AG09319 (cell line): Measurements from ENCODE around the gene LTB.
A peak's percentile ranks its signal among the peaks of the same experiment; 100 is the strongest.
"Not testable (repeated sequence)": the region's sequence is repeated elsewhere in the genome, so short reads cannot be mapped to it uniquely, and the experiment has no call there.

Source experiments
- DNase-seq: peaks from one replicate; pipeline ENCODE4 v3.0.0-alpha.2; 2010; ENCODE audit warnings: low read depth; ENCODE audit errors: extremely low read depth
- CTCF ChIP-seq: IDR thresholded peaks from 2 replicates; pipeline ENCODE4 v1.5.1; 2011; ENCODE audit warnings: low read depth, mild to moderate bottlenecking, inconsistent platforms, low read length, moderate library complexity

Gene LTB

GRCh38 chr6:31551371-31551770 is 30.9 kb downstream of the LTB start:
- DNase-seq, result not testable (repeated sequence)
- peak; percentile 13 for TF ChIP-seq CTCF

GRCh38 chr6:31548544-31548873 is 33.7 kb downstream of the LTB start:
- TF ChIP-seq CTCF, result no peak

GRCh38 chr6:31547727-31548543 is 34.3 kb downstream of the LTB start:
- TF ChIP-seq CTCF, result no peak
- no peak for DNase-seq

More at GRCh38 chr6:31548544-31548873, 33.7 kb downstream of the LTB start:
- DNase-seq, result no peak

GRCh38 chr6:31546958-31547726 is 35.1 kb downstream of the LTB start, which contains the start of gene NFKBIL1:
NFKBIL1 (plus strand) TSS chr6:31547608; CDS start chr6:31547695, 87 bp downstream.
- TF ChIP-seq CTCF, result no peak
- peak; percentile 95 for DNase-seq

GRCh38 chr6:31546339-31546957 is 35.8 kb downstream of the LTB start, which contains the start of gene ATP6V1G2:
ATP6V1G2 (minus strand) TSS chr6:31546608; CDS start chr6:31546559, 49 bp downstream.
- peak; percentile 99 for TF ChIP-seq CTCF
- peak; percentile 81 for DNase-seq

GRCh38 chr6:31545291-31545690 is 36.9 kb downstream of the LTB start:
- no peak for DNase-seq
- no peak for TF ChIP-seq CTCF
